Epithelial cell of esophagus (primary cell): ENCODE data around the gene EFS.
A peak's percentile ranks its signal among the peaks of the same experiment; 100 is the strongest.

Experiments used
- DNase-seq: peaks from one replicate; pipeline ENCODE4 v3.0.0; 2010; ENCODE audit warnings: low read depth
- H3K4me3 ChIP-seq: 2 replicates; pipeline ENCODE4 v1.5.1; 2011; ENCODE audit warnings: mild to moderate bottlenecking, low read length, control low read depth
- CTCF ChIP-seq: IDR thresholded peaks from 2 replicates; pipeline ENCODE4 v1.5.1; 2011; ENCODE audit warnings: low read depth, mild to moderate bottlenecking, low read length, control low read depth, inconsistent platforms; ENCODE audit not compliant: insufficient read depth; ENCODE audit errors: missing control alignments

EFS gene

DNA sequence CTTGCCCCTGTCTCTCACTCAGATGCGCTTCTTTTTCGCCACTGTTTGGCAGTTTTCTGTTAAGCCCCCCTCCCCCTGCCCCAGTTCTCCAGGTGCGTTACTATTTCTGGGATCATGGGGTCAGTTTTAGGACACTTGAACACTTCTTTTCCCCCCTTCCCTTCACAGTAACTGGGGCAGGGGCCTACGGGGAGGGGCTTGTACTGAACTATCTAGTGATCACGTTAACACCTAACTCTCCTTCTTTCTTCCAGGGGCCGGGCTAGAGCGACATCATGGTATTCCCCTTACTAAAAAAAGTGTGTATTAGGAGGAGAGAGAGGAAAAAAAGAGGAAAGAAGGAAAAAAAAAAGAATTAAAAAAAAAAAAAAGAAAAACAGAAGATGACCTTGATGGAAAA lies 40.0 kb downstream of the EFS start:
- TF ChIP-seq CTCF = no peak
- H3K4me3 ChIP-seq = no peak overlapping the region
- DNase-seq = no peak

- DNase-seq = no peak
- TF ChIP-seq CTCF = no peak
- H3K4me3 ChIP-seq = no peak overlapping the region
These were observed 40.5 kb downstream of the EFS start for GRCh38 chr14:23324455-23324846.

DNA sequence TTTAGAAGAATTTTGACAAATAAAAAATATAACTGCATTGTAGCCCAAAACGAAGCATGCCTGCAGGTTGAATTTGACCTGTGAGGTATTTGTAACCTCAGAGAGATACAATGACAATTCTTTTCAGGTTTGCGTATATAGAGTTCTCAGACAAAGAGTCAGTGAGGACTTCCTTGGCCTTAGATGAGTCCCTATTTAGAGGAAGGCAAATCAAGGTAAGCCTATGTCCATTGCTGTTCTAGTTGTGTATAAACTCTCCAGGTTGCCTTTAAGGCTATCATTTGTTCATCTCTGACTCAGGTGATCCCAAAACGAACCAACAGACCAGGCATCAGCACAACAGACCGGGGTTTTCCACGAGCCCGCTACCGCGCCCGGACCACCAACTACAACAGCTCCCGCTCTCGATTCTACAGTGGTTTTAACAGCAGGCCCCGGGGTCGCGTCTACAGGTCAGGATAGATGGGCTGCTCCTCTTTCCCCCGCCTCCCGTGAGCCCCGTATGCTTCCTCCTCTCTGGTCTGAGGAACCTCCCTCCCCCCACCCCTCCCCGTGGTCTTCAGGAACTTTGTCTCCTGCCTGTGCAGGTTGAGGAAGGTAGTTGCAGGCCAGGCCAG lies 41.0 kb downstream of the EFS start:
- TF ChIP-seq CTCF = no peak
- H3K4me3 ChIP-seq = no peak overlapping the region

GRCh38 chr14:23322568-23323517 lies 42.1 kb downstream of the EFS start:
- H3K4me3 ChIP-seq = peak overlapping the region; percentile 91
- no peak for TF ChIP-seq CTCF
- no peak for DNase-seq

More for the DNA sequence above, 41.0 kb downstream of the EFS start:
- no peak for DNase-seq

DNA sequence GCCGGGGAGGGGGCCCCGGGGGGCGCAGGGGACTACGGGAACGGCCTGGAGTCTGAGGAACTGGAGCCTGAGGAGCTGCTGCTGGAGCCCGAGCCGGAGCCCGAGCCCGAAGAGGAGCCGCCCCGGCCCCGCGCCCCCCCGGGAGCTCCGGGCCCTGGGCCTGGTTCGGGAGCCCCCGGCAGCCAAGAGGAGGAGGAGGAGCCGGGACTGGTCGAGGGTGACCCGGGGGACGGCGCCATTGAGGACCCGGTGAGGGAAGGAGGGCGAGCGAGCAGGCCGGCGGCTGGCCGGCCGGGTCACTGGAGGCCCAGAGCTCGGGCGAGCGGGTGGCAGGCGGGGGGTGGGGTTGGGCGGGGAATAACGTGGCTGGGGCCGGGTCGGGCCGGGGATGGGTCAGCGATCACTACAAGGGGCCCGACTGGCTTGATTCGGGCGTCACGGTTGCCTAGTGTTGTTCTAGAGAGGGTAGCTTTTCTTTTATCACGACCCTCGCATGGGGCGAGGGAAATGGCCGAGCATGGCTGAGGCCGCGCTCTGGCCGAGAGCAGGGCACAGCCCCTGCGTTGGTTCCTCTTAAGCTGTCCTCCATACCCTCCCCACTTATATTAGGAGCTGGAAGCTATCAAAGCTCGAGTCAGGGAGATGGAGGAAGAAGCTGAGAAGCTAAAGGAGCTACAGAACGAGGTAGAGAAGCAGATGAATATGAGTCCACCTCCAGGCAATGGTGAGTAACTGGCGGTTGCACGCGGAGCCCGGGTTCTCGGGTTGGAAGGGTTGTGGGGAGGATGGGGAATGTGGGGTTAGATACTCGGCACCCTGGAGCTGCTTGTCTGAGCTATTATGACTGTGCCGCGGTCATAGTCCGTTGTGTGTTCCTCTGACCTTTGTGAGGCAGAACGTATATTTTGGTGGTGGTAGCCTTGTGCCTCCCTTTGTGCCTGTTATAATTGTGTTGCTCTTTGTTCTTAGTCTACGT lies 43.1 kb downstream of the EFS start:
- peak; percentile 75 for DNase-seq
- peak overlapping the region; percentile 91 for H3K4me3 ChIP-seq
- peak; percentile 18 for TF ChIP-seq CTCF
